ENCODE measurements around the gene PITX1.
"Not testable (repeated sequence)": the region's sequence is repeated elsewhere in the genome, so short reads cannot be mapped to it uniquely, and the experiment has no call there.

PITX1 gene

DNA sequence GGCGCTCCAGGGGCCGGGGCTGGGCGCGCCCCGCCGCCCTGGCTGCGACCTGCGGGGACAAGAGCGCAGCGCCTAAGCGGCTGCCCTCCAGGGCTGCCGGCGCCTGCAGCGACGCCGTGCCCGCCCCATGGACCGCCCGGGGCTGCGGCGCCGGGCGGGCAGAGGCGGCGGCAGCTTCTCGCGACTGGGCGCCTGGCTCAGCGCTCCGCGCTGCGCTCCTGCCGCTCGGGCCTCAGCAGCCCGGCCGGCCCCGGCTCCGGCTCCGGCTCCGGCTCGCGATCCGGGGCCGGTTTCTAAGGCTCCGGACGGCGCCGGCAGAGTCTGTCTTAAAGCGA, at the start of gene PITX1:
Gene PITX1, minus strand, starts transcription at position 328 of the 335 bp plus-strand sequence. CDS start 347 bp downstream, outside the sequence.
- DNase-seq (ENCODE audit: extremely low spot score, insufficient read length, low read depth), result no peak
- FAIRE-seq, result no peak

DNA sequence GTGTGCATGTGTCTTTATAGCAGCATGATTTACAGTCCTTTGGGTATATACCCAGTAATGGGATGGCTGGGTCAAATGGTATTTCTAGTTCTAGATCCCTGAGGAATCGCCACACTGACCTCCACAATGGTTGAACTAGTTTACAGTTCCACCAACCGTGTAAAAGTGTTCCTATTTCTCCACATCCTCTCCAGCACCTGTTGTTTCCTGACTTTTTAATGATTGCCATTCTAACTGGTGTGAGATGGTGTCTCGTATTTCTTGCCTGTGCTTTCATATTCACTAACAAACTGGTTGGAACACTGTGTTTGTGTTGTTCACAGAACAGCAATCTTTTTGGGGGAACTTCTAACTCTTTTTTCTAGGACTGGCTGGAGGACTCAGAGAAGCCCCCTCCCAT, 49.3 kb upstream of the PITX1 start:
- FAIRE-seq; DNase-seq (ENCODE audit: extremely low spot score, insufficient read length, low read depth): not testable (repeated sequence)

GRCh38 chr5:135081240-135081639, 47.2 kb upstream of the PITX1 start:
- FAIRE-seq (no peak), DNase-seq (ENCODE audit: extremely low spot score, insufficient read length, low read depth) (no peak)

GRCh38 chr5:135079760-135080159, 45.7 kb upstream of the PITX1 start:
- FAIRE-seq (no peak), DNase-seq (ENCODE audit: extremely low spot score, insufficient read length, low read depth) (no peak)

- DNase-seq (ENCODE audit: extremely low spot score, insufficient read length, low read depth), result no peak
- no peak for FAIRE-seq
Measured at GRCh38 chr5:135079099-135079681, 45.2 kb upstream of the PITX1 start.

DNA sequence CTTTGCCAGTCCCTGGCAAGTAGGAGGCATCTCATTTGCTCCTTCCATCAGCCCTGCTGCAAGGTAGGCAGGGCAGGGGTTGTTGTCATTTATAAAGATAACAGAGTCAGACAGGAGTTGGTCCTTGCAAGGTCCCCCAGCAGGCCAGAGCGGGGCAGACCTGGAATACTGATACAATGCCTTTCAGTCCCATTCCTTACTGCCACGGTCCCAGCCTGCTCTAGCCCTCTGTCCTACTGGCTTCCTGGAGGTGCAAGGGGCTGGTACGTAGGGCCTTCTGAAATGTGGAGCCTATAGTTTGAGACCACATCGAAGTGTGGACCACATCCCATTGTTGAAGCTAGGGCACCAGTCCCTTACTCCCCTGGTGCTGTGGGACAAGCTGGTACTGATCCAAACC, 42.8 kb upstream of the PITX1 start:
- FAIRE-seq, result no peak
- no peak for DNase-seq (ENCODE audit: extremely low spot score, insufficient read length, low read depth)

GRCh38 chr5:135076051-135076491, 42.0 kb upstream of the PITX1 start:
- DNase-seq (ENCODE audit: extremely low spot score, insufficient read length, low read depth) (no peak), FAIRE-seq (no peak)

- no peak for FAIRE-seq
Measured at GRCh38 chr5:135075621-135076020, 41.6 kb upstream of the PITX1 start.

GRCh38 chr5:135073761-135074345, 39.8 kb upstream of the PITX1 start:
- no peak for DNase-seq (ENCODE audit: extremely low spot score, insufficient read length, low read depth)
- FAIRE-seq, result no peak

More at GRCh38 chr5:135075621-135076020, 41.6 kb upstream of the PITX1 start:
- DNase-seq (ENCODE audit: extremely low spot score, insufficient read length, low read depth), result no peak

DNA sequence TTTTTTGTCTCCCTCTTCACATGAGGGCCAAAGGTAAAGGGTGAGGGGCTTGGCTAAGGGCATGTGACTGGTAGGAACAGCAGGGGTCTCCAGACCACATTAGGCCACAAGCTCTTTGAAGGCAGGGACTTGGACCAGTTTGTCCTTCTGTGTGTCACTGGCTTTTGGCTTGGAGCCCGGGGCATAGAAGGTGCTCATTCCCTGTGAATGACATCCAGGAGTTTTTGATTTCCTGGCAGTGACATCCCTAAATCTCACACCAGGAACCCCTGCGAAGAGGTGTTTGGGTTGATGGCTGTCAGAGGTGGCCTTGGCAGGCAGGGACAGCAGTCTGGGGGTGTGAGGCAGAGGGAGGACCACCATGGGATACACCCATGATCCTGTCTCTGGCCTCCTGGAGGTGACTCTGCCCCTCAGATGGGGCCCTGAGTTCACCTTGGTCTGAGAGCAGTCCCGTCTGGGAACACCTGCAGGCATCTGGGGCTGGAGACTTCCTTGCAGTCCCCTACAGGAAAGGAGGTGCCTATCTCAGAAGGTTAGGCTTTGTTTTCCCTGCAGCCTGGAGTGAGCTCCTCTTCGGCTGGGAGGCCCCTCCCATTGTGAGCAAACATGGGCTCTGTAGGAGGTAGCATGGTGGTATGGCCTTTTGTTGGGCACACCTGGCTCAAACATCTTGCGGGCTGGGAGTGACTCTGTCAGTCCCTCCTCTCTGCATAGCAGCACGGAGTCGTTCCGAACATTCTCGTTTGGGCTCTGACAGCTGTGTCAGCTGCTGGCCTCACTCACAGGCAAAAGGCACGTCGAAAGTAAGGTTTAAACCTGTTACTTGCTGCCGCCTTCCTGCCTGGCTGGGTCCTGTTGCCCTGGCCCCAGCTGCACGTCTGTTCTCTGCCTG, 38.6 kb upstream of the PITX1 start:
- no peak for FAIRE-seq

GRCh38 chr5:135071311-135071710, 37.3 kb upstream of the PITX1 start:
- no peak for DNase-seq (ENCODE audit: extremely low spot score, insufficient read length, low read depth)
- no peak for FAIRE-seq

More for the DNA sequence above, 38.6 kb upstream of the PITX1 start:
- DNase-seq (ENCODE audit: extremely low spot score, insufficient read length, low read depth), result no peak

GRCh38 chr5:135069895-135070657, 36.0 kb upstream of the PITX1 start:
- no peak for FAIRE-seq
- DNase-seq (ENCODE audit: extremely low spot score, insufficient read length, low read depth), result no peak

- FAIRE-seq (no peak), DNase-seq (ENCODE audit: extremely low spot score, insufficient read length, low read depth) (no peak)
Measured at GRCh38 chr5:135069016-135069770, 35.2 kb upstream of the PITX1 start.

DNA sequence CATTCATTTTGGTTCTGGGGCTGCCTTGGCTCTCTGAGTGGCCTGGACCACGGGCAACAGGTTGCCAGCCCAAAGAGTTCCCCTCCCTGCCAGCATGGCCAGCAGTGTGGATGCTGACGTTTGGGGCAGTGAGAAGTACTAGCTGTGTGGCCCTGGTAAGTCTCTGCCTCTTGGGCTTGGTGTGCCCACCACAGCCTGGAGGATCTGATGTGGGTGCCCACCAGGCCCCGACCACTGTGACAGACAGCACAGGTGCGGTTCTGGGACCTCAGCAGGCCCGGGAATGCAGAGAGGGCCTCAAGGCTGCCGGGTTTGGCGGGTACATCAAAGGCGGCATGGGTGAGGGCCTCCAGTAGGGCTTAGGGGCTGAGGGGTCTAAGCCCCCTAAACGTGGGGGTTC, 33.6 kb upstream of the PITX1 start:
- FAIRE-seq, result no peak
- no peak for DNase-seq (ENCODE audit: extremely low spot score, insufficient read length, low read depth)

- no peak for DNase-seq (ENCODE audit: extremely low spot score, insufficient read length, low read depth)
- FAIRE-seq, result no peak
Measured at GRCh38 chr5:135066781-135067180, 32.8 kb upstream of the PITX1 start.

DNA sequence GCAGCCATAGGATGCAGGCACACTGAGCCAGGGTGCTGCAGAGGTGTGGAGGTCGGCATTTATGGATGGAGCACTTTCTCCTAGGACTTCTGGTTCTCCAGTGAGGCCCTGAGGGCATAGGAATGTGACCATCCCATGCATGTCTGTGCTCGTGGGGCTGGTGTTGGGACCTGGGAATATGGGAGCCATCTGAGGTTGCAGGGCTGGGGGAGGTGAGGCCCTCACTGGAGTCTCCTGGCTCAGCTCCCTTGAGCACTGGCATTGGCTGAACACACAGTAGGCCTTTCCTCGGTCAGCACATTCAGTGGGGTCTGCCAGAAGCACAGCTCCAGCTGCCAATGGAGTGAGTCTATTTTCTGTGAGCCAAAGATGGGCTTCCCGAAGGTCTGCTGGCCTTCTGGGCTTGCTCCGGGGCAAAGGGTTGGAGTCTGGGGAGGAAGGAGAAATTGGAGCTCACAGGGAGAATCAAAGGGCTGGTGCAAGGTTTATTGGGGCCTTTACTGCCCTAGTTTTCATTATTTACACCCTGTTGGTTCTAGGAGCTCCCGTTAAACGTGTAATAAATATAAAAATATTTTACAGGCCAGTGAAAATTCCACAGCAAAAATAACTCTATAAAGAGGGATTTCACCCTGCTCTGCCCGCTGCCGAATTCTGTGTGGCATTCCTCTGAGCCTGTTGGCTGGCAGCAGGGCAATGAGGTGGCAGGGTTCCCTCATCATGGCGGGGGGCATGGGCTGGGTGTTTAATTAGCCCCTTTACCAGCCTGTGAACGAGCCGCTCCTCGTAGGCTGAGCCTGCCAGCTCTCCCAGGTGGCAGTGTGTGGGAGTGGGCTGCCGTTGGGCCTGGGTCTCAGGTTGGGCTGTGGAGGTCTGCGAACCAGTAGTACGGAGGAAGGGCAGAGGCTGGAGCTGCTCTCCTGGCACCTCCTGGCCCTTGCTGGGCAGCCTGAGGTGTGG, 31.6 kb upstream of the PITX1 start:
- FAIRE-seq (no peak), DNase-seq (ENCODE audit: extremely low spot score, insufficient read length, low read depth) (no peak)

DNA sequence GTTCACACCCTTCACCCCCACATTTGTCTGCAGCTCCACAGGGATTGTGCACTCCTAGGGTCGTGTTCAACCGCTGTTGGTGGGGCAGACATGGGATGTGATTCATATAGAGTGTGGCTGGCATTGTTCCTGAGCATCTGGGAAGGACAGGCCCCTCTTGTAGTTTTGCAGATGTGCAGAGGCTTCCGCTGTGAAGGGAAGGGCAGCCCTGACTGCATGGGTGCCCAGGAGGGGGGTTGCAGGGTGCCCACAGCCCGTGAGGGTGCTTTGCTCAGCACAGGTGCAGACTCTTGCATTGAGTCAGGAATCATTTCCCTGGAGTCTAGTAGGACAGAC, 30.2 kb upstream of the PITX1 start:
- no peak for DNase-seq (ENCODE audit: extremely low spot score, insufficient read length, low read depth)
- no peak for FAIRE-seq

DNA sequence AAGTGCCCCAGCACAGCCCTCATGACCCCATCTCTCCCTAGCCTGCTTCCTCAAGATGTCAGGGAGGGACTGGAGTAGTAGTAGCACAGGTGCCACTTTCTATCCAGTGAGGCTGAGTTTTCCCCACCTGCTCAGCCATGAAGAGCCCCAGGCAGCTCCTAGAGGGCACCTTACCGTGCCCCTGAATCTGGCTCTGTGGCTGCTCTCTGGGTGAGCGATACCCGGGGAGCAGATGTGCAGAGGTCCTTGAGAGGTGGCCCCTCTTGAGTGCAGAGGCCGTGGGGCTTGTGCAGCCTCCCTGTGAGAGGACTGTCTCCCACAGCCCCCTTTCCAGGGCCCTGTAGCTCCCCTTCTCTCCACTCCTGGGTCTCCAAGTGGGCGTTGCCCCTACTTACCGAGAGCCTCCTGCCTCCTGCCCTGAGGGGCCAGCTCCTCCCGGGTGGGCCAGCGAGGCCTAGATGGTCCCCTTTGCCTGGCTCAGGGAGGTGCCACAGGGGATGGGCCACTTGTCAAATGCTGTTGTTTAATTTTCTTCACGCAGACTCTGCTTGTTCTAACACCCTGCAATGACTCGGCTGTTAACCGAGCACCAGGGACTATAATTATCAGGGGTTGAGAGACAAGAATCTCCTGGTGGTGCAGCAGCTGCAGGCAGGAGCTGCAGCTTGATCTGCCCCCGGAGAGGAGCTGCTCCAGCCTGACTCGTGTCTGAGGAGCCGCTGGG, 29.6 kb upstream of the PITX1 start:
- DNase-seq (ENCODE audit: extremely low spot score, insufficient read length, low read depth) (no peak), FAIRE-seq (no peak)

Data from GM18507 (cell line).